Caki2 (cell line): ENCODE data around the gene ARHGDIA. TPM values are rescaled to one million over a fixed set of nuclear protein-coding genes. Genes with fewer than 3 reads are reported as not detected.
A peak's percentile ranks its signal among the peaks of the same experiment; 100 is the strongest.

Experiments used
- DNase-seq: peaks from one replicate; pipeline ENCODE4 v3.0.0-alpha.2; 2015; ENCODE audit warnings: low read depth
- in situ Hi-C: cut with HindIII; loops from 2 replicates; pipeline ENCODE4 v1.10.0; 2016; ENCODE audit warnings: low sequenced_read_pairs, low pct_unique_long_range_greater_than_20kb, mixed read lengths
- total RNA-seq: library from RNA; depleted of rRNA; stranded (reverse); fragments of >200 nt; shearing (Covaris generic); gene quantifications from 2 replicates; pipeline ENCODE4 v1.2.3, GENCODE V29; 2014; ENCODE audit warnings: low replicate concordance

Gene ARHGDIA
- total RNA-seq, 1 experiment from 2014 or later = 146 TPM

GRCh38 chr17:81907219-81908145 lies 36.3 kb upstream of the ARHGDIA start:
- in situ Hi-C loops = no loop called here
- no peak for DNase-seq

GRCh38 chr17:81906476-81907218 lies 35.5 kb upstream of the ARHGDIA start:
- peak; percentile 20 for DNase-seq
- in situ Hi-C loops = no loop called here

- in situ Hi-C loops = no loop called here
Observed at GRCh38 chr17:81905993-81906392, 34.9 kb upstream of the ARHGDIA start.

GRCh38 chr17:81905424-81905875 lies 34.3 kb upstream of the ARHGDIA start:
- DNase-seq = no peak
- in situ Hi-C loops = no loop called here

More at GRCh38 chr17:81905993-81906392, 34.9 kb upstream of the ARHGDIA start:
- no peak for DNase-seq

GRCh38 chr17:81904600-81905423 lies 33.7 kb upstream of the ARHGDIA start:
- no peak for DNase-seq
- in situ Hi-C loops = no loop called here

GRCh38 chr17:81903896-81904599 lies 32.9 kb upstream of the ARHGDIA start:
- in situ Hi-C loops = no loop called here
- DNase-seq = no peak

- in situ Hi-C loops = no loop called here
- no peak for DNase-seq
Observed at GRCh38 chr17:81903415-81903831, 32.3 kb upstream of the ARHGDIA start.

- in situ Hi-C loops = no loop called here
- DNase-seq = no peak
Observed at GRCh38 chr17:81902653-81903414, 31.7 kb upstream of the ARHGDIA start.

GRCh38 chr17:81902023-81902652 lies 31.0 kb upstream of the ARHGDIA start, which contains the start of gene NPB:
TSS of gene NPB (plus strand) at chr17:81902238. CDS start at chr17:81902278, 40 bp downstream.
- in situ Hi-C loops = no loop called here
- DNase-seq = no peak

- in situ Hi-C loops = no loop called here
- DNase-seq = no peak
Observed at GRCh38 chr17:81901167-81902022, 30.3 kb upstream of the ARHGDIA start.

- no peak for DNase-seq
- in situ Hi-C loops = no loop called here
Observed at GRCh38 chr17:81900181-81900820, 29.2 kb upstream of the ARHGDIA start.

- no peak for DNase-seq
- in situ Hi-C loops = no loop called here
Observed at GRCh38 chr17:81899514-81900166, 28.5 kb upstream of the ARHGDIA start.

GRCh38 chr17:81898885-81899284 lies 27.7 kb upstream of the ARHGDIA start:
- in situ Hi-C loops = no loop called here
- DNase-seq = no peak

GRCh38 chr17:81898029-81898866 lies 27.1 kb upstream of the ARHGDIA start:
- in situ Hi-C loops = no loop called here
- peak; percentile 80 for DNase-seq
